ENCODE results near the gene NOL6. TPM values are rescaled to one million over a fixed set of nuclear protein-coding genes. Genes with fewer than 3 reads are reported as not detected.
A peak's percentile ranks its signal among the peaks of the same experiment; 100 is the strongest.
"Not testable (repeated sequence)": the region's sequence is repeated elsewhere in the genome, so short reads cannot be mapped to it uniquely, and the experiment has no call there.

The NOL6 gene
- total RNA-seq, 4 donors from 2014 or later: 40.4 to 50.4 (median 44.1) TPM

DNA sequence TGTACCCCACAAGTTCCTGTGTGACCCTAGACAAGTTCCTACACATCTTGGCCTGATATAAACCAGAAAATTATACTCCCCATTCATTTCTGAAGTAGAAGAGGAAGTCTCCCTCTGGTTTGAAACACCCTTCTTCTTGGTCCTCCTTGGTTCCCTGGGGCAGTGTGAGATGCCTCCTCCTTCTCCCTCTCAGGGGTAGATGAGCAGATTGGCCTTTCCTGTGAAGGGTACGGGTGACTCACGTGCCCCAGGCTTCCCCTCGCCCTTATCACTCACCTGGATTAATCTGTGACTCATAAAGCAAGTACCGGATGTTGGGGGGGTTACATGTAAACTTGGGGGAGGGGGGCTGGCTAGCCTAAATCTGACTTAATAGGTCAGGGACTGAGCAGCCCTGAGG is 15.3 kb downstream of the NOL6 start:
- H3K4me3 ChIP-seq: no peak overlapping the region
- TF ChIP-seq EP300 (IDR thresholded peaks at IDR 0.05) (no peak), POLR2AphosphoS5 (IDR thresholded peaks at IDR 0.05) (no peak), POLR2A (IDR thresholded peaks at IDR 0.05) (no peak)
- TF ChIP-seq, protein P1, sequence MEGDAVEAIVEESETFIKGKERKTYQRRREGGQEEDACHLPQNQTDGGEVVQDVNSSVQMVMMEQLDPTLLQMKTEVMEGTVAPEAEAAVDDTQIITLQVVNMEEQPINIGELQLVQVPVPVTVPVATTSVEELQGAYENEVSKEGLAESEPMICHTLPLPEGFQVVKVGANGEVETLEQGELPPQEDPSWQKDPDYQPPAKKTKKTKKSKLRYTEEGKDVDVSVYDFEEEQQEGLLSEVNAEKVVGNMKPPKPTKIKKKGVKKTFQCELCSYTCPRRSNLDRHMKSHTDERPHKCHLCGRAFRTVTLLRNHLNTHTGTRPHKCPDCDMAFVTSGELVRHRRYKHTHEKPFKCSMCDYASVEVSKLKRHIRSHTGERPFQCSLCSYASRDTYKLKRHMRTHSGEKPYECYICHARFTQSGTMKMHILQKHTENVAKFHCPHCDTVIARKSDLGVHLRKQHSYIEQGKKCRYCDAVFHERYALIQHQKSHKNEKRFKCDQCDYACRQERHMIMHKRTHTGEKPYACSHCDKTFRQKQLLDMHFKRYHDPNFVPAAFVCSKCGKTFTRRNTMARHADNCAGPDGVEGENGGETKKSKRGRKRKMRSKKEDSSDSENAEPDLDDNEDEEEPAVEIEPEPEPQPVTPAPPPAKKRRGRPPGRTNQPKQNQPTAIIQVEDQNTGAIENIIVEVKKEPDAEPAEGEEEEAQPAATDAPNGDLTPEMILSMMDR (IDR thresholded peaks at IDR 0.05): no peak
- peaks cover 19% of the 10 kb centered on the region for H3K36me3 ChIP-seq
- H3K9me3 ChIP-seq: no peaks in the 10 kb centered on the region
- DNase-seq (ENCODE audit: low spot score in 2 of 2): no peak
- 27% methylated on average over 4 of the region's 4 CpGs for WGBS
- H3K27ac ChIP-seq: no peak overlapping the region
- peaks cover 43% of the 10 kb centered on the region for H3K4me1 ChIP-seq
- H3K27me3 ChIP-seq: no peaks in the 10 kb centered on the region

DNA sequence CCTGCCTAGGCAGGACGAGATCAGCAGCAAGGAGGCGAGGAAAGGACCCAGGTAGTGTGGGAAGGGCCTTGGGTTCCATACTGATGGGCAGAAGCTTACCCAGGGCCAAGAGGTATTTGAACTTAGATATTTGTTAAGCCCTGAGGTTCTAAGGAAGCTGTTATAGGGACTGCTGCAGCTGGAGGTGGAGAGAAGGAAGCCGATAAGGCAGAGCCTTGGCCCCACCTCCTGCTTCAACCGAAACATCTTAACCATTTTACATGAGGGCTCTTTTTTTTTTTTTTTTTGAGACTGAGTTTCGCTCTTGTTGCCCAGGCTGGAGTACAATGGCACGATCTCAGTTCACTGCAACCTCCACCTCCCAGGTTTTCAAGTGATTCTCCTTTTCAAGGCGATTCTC is 17.8 kb downstream of the NOL6 start:
- DNase-seq (ENCODE audit: low spot score in 2 of 2): no peak
- 74% methylated on average over 7 of the region's 7 CpGs for WGBS
- no peak overlapping the region for H3K27ac ChIP-seq
- peaks cover 47% of the 10 kb centered on the region for H3K4me1 ChIP-seq
- H3K27me3 ChIP-seq: no peaks in the 10 kb centered on the region
- H3K9me3 ChIP-seq: no peaks in the 10 kb centered on the region
- no peak overlapping the region for H3K4me3 ChIP-seq
- TF ChIP-seq POLR2AphosphoS5 (IDR thresholded peaks at IDR 0.05) (no peak), POLR2A (IDR thresholded peaks at IDR 0.05) (no peak), EP300 (IDR thresholded peaks at IDR 0.05) (no peak)
- TF ChIP-seq, protein P1 (IDR thresholded peaks at IDR 0.05): no peak
- no peaks in the 10 kb centered on the region for H3K36me3 ChIP-seq

DNA sequence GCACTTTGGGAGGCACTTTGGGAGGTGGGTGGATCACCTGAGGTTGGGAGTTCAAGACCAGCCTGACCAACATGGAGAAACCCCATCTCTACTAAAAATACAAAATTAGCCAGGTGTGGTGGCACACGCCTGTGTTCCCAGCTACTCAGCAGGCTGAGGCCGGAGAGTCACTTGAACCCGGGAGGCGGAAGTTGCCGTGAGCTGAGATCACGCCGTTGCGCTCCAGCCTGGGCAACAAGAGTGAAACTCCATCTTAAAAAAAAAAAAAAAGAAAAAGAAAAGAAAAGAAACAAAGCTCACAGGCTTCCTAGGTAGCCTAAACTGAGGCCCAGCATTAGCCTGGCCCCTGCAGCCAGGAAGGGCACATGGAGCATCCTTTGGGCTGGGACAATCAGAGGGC is 18.3 kb downstream of the NOL6 start:
- not testable (repeated sequence) for H3K27ac ChIP-seq; H3K9me3 ChIP-seq; DNase-seq (ENCODE audit: low spot score in 2 of 2); H3K36me3 ChIP-seq; H3K4me3 ChIP-seq; H3K27me3 ChIP-seq
- peaks cover 42% of the 10 kb centered on the region for H3K4me1 ChIP-seq
- WGBS: 96% methylated on average over 8 of the region's 8 CpGs

DNA sequence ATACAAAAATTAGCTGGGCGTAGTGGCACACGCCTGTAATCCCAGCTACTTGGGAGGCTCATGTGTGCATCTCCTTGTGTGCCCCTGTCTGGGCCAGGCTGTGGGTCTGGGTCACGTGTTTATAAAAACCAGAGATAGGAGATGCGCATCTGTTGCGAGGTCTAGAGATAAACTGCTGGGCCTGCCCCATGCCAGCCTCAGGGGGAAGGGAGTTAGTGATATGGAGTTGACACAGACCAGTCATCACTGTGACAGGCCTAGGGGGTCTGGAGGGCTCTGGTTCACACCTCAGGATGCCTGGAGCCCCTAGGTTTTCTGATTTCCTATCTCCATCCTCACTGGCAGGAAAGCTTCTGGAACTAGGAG is 19.1 kb downstream of the NOL6 start:
- H3K4me1 ChIP-seq: peaks cover 38% of the 10 kb centered on the region
- not testable (repeated sequence) for DNase-seq (ENCODE audit: low spot score in 2 of 2); H3K9me3 ChIP-seq; H3K27me3 ChIP-seq; H3K36me3 ChIP-seq; H3K4me3 ChIP-seq; H3K27ac ChIP-seq
- WGBS: 86% methylated on average over 5 of the region's 5 CpGs

DNA sequence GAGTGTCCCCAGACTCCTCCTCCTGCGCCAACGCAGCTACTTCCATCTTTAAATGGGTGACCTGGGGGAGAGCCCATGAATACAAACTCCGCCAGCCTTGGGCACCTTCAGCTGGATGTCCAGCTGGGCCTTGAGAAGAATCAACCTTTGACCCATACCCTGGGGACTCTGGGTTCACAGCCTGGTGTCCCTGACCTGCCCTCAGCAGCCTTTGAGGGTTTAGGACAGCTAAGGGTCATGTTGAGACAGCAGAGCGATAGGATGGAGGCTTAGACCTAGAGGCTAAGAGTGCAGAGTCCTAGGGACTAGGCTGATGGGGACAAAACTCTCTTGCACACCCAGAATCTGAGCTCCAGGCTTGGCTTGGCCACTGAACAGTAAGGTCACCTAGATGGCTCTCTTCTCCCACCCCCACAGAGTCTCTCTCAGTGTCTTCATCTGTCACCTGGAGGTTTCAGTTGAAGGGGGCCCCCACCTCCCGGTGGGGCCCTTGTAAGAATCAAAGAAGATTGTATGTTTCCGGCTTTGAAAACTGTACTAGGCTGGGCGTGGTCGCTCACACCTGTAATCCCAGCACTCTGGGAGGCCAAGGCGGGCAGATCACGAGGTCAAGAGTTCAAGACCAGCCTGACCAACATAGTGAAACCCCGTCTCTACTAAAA is 19.6 kb downstream of the NOL6 start:
- 86% methylated on average over 7 of the region's 11 CpGs for WGBS
- H3K9me3 ChIP-seq: no peaks in the 10 kb centered on the region
- H3K27ac ChIP-seq: no peak overlapping the region
- no peaks in the 10 kb centered on the region for H3K36me3 ChIP-seq
- peaks cover 33% of the 10 kb centered on the region for H3K4me1 ChIP-seq
- no peak overlapping the region for H3K4me3 ChIP-seq
- H3K27me3 ChIP-seq: no peaks in the 10 kb centered on the region
- TF ChIP-seq EP300 (IDR thresholded peaks at IDR 0.05) (no peak), POLR2AphosphoS5 (IDR thresholded peaks at IDR 0.05) (no peak), POLR2A (IDR thresholded peaks at IDR 0.05) (no peak)
- TF ChIP-seq, protein P1 (IDR thresholded peaks at IDR 0.05): no peak
- no peak for DNase-seq (ENCODE audit: low spot score in 2 of 2)

DNA sequence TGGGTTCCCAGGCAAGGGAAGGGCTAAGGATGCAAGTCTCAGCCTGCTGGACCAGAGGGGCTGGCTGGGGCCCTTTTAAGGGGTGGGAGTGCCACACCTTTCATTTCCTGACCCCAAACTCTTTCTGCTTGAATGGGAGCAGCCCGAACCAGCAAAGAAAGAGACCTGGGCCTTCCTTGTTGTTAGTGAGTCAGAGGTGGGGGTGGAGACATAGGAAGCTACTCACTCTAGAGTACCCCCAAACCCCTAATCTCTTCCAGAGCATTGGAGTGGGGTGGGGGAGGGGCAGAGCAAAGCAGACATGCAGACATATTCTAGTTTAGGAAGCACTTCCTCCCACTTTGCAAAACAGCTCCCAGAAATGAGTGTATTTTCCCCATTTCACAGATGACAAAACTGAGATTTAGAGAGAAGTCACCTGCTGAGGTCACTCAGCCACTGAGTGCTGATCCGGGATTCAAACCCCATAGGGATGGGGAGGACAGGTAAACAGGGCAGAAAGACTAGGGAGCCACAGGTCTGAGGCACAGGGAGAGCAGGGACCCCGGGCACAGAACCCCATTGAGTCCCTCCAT is 20.4 kb downstream of the NOL6 start:
- peaks cover 31% of the 10 kb centered on the region for H3K4me1 ChIP-seq
- no peaks in the 10 kb centered on the region for H3K27me3 ChIP-seq
- H3K4me3 ChIP-seq: no peak overlapping the region
- TF ChIP-seq POLR2AphosphoS5 (IDR thresholded peaks at IDR 0.05) (no peak), POLR2A (IDR thresholded peaks at IDR 0.05) (no peak), EP300 (IDR thresholded peaks at IDR 0.05) (no peak)
- TF ChIP-seq, protein P1 (IDR thresholded peaks at IDR 0.05): no peak
- no peaks in the 10 kb centered on the region for H3K36me3 ChIP-seq
- 71% methylated on average over 2 of the region's 3 CpGs for WGBS
- no peak for DNase-seq (ENCODE audit: low spot score in 2 of 2)
- no peaks in the 10 kb centered on the region for H3K9me3 ChIP-seq
- H3K27ac ChIP-seq: peak overlapping the region; percentile 40
